Adrenal gland (tissue), 5 donors: ENCODE measurements around the gene LARP4B.

ENCODE experiments used
- POLR2A ChIP-seq, 2 donors: fragments of 450-650 bp; IDR thresholded peaks; one replicate each; pipeline ENCODE4 v1.6.1; 2017; ENCODE audit warnings: antibody characterized with exemption in 2 of 2, mild to moderate bottlenecking in 2 of 2, moderate library complexity in 1 of 2
- TF ChIP-seq, protein P1 (sequence below), 6 experiments: fragments of 450-650 bp in 4 of 6; fragments of 200-600 bp in 2 of 6; sonication (generic) in 1 of 6; IDR thresholded peaks; 1 replicate in 5 of 6; 2 replicates in 1 of 6; pipeline versions ENCODE4 v1.5.1 to v1.8.0; 2016 to 2021; ENCODE audit warnings: antibody characterized with exemption in 6 of 6, mild to moderate bottlenecking in 2 of 6, moderate library complexity in 1 of 6
- donor health status: DM: no; HTN: no; CAD: no.

DNA sequence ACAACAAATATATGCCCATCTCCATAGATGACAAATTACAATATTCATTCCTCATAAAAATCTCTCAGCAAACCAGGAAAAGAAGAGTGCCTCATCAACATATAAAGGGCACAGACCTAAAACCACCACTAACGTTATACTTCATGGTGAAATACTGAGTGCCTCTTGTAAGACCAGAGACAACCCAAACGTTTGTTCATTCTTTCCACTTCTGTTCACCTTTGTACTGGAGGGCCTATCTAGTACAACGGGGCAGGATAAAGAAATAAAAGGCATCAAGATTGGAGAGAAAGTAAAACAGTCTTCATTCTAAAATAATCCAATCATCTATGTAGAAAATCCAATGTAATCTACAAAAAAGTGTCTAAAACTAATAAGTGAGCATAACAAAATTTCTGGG is 79.1 kb downstream of the LARP4B start:
- TF ChIP-seq, protein P1, sequence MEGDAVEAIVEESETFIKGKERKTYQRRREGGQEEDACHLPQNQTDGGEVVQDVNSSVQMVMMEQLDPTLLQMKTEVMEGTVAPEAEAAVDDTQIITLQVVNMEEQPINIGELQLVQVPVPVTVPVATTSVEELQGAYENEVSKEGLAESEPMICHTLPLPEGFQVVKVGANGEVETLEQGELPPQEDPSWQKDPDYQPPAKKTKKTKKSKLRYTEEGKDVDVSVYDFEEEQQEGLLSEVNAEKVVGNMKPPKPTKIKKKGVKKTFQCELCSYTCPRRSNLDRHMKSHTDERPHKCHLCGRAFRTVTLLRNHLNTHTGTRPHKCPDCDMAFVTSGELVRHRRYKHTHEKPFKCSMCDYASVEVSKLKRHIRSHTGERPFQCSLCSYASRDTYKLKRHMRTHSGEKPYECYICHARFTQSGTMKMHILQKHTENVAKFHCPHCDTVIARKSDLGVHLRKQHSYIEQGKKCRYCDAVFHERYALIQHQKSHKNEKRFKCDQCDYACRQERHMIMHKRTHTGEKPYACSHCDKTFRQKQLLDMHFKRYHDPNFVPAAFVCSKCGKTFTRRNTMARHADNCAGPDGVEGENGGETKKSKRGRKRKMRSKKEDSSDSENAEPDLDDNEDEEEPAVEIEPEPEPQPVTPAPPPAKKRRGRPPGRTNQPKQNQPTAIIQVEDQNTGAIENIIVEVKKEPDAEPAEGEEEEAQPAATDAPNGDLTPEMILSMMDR (IDR thresholded peaks at IDR 0.05), result no peak
- no peak for TF ChIP-seq POLR2A (IDR thresholded peaks at IDR 0.05)
